Testis (tissue), 2 donors: Measurements from ENCODE around the gene KCNIP3.

Experiments
- POLR2A ChIP-seq: fragments of 450-650 bp; IDR thresholded peaks from one replicate; pipeline ENCODE4 v1.6.1; 2017; ENCODE audit warnings: antibody characterized with exemption, mild to moderate bottlenecking, moderate library complexity
- TF ChIP-seq, protein P1 (sequence below), 3 experiments: fragments of 450-650 bp in 2 of 3; fragments of 200-600 bp in 1 of 3; sonication (generic) in 1 of 3; IDR thresholded peaks; one replicate each; pipeline ENCODE4 v1.5.1; 2016 to 2019; ENCODE audit warnings: antibody characterized with exemption in 3 of 3, mild to moderate bottlenecking in 2 of 3, moderate library complexity in 1 of 3

DNA sequence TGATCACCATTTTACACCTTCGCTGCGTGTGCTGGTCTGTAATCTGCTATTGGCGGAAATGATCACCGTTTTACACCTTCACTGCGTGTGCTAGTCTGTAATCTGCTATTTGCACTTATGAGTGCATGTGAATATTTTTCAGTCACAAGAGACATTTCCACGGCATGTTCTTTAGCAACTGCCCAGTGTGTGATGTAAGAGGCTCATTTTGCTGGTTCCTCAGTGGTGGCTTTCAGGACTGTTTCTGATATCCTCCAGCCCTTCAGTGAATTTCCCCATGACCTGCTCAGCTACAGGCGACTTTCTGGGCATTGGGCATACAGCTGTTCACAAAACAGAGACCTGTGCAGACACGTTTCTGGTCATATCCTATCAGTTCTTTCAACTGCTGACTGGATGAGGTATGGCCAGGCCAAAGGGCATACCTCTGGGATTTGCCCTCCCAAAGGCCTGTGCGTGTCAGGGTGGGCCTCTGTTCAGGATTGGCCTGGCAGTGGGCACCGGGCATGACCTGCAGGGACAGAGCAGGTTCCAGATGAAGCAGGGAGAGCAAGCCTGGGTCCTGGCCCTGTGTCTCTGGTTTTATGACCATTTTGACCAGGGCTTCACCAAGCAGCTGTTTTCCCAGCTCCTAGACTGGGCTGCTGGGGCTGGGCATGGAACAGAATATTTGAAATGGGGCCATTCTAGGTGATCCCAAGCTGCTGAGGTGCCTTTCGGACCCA, 23.4 kb upstream of the KCNIP3 start:
- TF ChIP-seq, protein P1, sequence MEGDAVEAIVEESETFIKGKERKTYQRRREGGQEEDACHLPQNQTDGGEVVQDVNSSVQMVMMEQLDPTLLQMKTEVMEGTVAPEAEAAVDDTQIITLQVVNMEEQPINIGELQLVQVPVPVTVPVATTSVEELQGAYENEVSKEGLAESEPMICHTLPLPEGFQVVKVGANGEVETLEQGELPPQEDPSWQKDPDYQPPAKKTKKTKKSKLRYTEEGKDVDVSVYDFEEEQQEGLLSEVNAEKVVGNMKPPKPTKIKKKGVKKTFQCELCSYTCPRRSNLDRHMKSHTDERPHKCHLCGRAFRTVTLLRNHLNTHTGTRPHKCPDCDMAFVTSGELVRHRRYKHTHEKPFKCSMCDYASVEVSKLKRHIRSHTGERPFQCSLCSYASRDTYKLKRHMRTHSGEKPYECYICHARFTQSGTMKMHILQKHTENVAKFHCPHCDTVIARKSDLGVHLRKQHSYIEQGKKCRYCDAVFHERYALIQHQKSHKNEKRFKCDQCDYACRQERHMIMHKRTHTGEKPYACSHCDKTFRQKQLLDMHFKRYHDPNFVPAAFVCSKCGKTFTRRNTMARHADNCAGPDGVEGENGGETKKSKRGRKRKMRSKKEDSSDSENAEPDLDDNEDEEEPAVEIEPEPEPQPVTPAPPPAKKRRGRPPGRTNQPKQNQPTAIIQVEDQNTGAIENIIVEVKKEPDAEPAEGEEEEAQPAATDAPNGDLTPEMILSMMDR (IDR thresholded peaks at IDR 0.05), result no peak
- no peak for TF ChIP-seq POLR2A
